Aorta (tissue), 5 donors: ENCODE results near the gene EXOC3L1. TPM values are rescaled to one million over a fixed set of nuclear protein-coding genes. Genes with fewer than 3 reads are reported as not detected.

Experiments used
- ATAC-seq: fragments of 200-7000 bp; cut with Tn5 transposase; one replicate; pipeline ENCODE4 v1.9.1; 2022; ENCODE audit warnings: moderate library complexity; ENCODE audit not compliant: low FRiP score
- DNase-seq, 2 donors: peaks; one replicate each; pipeline ENCODE4 v3.0.0-alpha.2; 2020
- H3K27ac ChIP-seq, 2 donors: one replicate each; pipeline ENCODE4 v1.5.1; 2013; ENCODE audit warnings: low read length in 2 of 2, mild to moderate bottlenecking in 2 of 2, moderate library complexity in 2 of 2, control low read depth in 1 of 2, inconsistent platforms in 1 of 2, low read depth in 1 of 2
- H3K27me3 ChIP-seq, 2 donors: one replicate each; pipeline ENCODE4 v1.6.1; 2013; ENCODE audit warnings: control low read depth in 1 of 2, low read length in 1 of 2, mild to moderate bottlenecking in 1 of 2, moderate library complexity in 1 of 2; ENCODE audit not compliant: insufficient read depth in 2 of 2, control insufficient read depth in 1 of 2
- H3K36me3 ChIP-seq, 2 donors: one replicate each; pipeline ENCODE4 v1.6.1; 2013; ENCODE audit warnings: control low read depth in 1 of 2, low read length in 1 of 2, mild to moderate bottlenecking in 1 of 2; ENCODE audit not compliant: insufficient read depth in 2 of 2, control insufficient read depth in 1 of 2
- H3K4me1 ChIP-seq, 2 donors: one replicate each; pipeline ENCODE4 v1.6.1; 2013; ENCODE audit warnings: low read length in 2 of 2, control low read depth in 1 of 2, mild to moderate bottlenecking in 1 of 2, moderate library complexity in 1 of 2; ENCODE audit not compliant: insufficient read depth in 2 of 2, control insufficient read depth in 1 of 2
- H3K4me3 ChIP-seq, 2 donors: one replicate each; pipeline ENCODE4 v1.5.1; 2013; ENCODE audit warnings: low read length in 2 of 2, control low read depth in 1 of 2, mild to moderate bottlenecking in 1 of 2
- H3K9me3 ChIP-seq: one replicate; pipeline ENCODE4 v1.6.1; 2013; ENCODE audit warnings: mild to moderate bottlenecking, low read length; ENCODE audit not compliant: control insufficient read depth
- WGBS, 2 donors: extraction: QIAGEN DNeasy Blood & Tissue Kit; methylation state at CpG; one replicate each; pipeline ENCODE4 v1.1.7; 2013; 5-methylcytosine and 5-hydroxymethylcytosine counted together
- intact Hi-C, 2 donors: fragments of 100-400 bp; cut with DNase I; formaldehyde crosslinking; loops; one replicate each; pipeline versions ENCODE4 v1.14.2 to v1.15.0; 2022
- polyA plus RNA-seq, 2 donors: library from polyadenylated mRNA; stranded (reverse); fragments of 200-250 nt; gene quantifications; one replicate each; pipeline ENCODE4 v1.2.3, GENCODE V29; 2013
- total RNA-seq, 2 donors: library from RNA; stranded (reverse); fragmentation: NEBNext Ultra II Directional; extraction: Animal tissue kit (Norgen Biotek cat#: 25700); gene quantifications; one replicate each; pipeline ENCODE4 v1.2.1, GENCODE V29; 2021
- donor health status: healthy with polysubstance abuse.
- donor health status: Bipolar disorder and iron deficiency.
- donor health status: DM: no; HTN: no; CAD: no.
- donor health status: DM: no; HTN: no; CAD: no.
- donor health status: DM: yes; HTN: yes; CAD: no.

EXOC3L1 gene
- total and polyA plus RNA-seq, 4 donors, result 0.51 to 4.4 (median 1.5) TPM

DNA sequence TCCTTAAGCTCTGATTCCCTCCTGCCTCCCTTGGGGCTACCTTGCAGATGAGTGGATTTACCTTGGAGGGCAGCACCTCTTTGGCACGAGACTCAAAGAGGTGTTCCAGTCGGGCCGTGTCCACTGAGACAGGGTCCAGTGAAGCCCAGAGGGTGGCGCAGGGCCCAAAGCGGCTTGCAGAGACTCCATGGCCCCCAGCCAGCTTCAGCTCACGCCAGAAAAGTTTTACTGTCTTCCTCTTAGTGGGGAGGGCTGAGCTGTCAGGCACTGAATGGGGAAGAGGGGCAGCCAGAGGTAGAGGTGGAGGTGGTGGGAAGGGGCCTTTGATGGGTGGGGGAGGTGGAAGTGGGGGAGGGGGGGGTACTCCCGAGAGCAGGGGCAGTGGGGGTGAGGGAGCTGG is 43.7 kb upstream of the EXOC3L1 start:
- H3K4me3 ChIP-seq, result no peak overlapping the region
- intact Hi-C loops, result no loop called here
- no peak for DNase-seq
- 60 to 61% methylated on average over 7 of the region's 7 CpGs for WGBS, 2 donors
- no peaks in the 10 kb centered on the region for H3K9me3 ChIP-seq
- no peak overlapping the region for H3K27ac ChIP-seq
- ATAC-seq, result no peak
- H3K4me1 ChIP-seq, result no peaks in the 10 kb centered on the region
- peaks cover 0 to 4% of the 10 kb centered on the region in 2 donors for H3K36me3 ChIP-seq
- H3K27me3 ChIP-seq, result no peaks in the 10 kb centered on the region

- H3K9me3 ChIP-seq, result no peaks in the 10 kb centered on the region
- H3K36me3 ChIP-seq, result peaks cover 0 to 4% of the 10 kb centered on the region in 2 donors
- H3K4me1 ChIP-seq, result no peaks in the 10 kb centered on the region
- H3K27me3 ChIP-seq, result no peaks in the 10 kb centered on the region
- H3K4me3 ChIP-seq, result no peak overlapping the region
- DNase-seq (no peak), ATAC-seq (no peak)
- H3K27ac ChIP-seq, result no peak overlapping the region
- WGBS, 2 donors, result 78 to 84% methylated on average over 12 of the region's 12 CpGs
- intact Hi-C loops, result no loop called here
Observed at GRCh38 chr16:67230809-67231660, 41.1 kb upstream of the EXOC3L1 start.

GRCh38 chr16:67229906-67230808 is 40.2 kb upstream of the EXOC3L1 start:
- no peak overlapping the region for H3K4me3 ChIP-seq
- DNase-seq (no peak), ATAC-seq (no peak)
- no peaks in the 10 kb centered on the region for H3K9me3 ChIP-seq
- H3K4me1 ChIP-seq, result no peaks in the 10 kb centered on the region
- peaks cover 0 to 4% of the 10 kb centered on the region in 2 donors for H3K36me3 ChIP-seq
- H3K27me3 ChIP-seq, result no peaks in the 10 kb centered on the region
- intact Hi-C loops, result loop anchor here in 1 of 2 donors (5.0 kb wide), 1 partner anchor 38 kb away; the partner anchor contains the start of genes E2F4 and EXOC3L1
- H3K27ac ChIP-seq, result no peak overlapping the region
- 89 to 90% methylated on average over 32 of the region's 32 CpGs for WGBS, 2 donors

- Histone ChIP-seq H3K4me3 (no peak overlapping the region), H3K36me3 (peaks cover 0 to 4% of the 10 kb centered on the region in 2 donors), H3K27me3 (no peaks in the 10 kb centered on the region), H3K4me1 (no peaks in the 10 kb centered on the region), H3K9me3 (no peaks in the 10 kb centered on the region), H3K27ac (no peak overlapping the region)
- WGBS, 2 donors, result 85% methylated on average over 9 of the region's 9 CpGs
- intact Hi-C loops, result loop anchor here in 1 of 2 donors (5.0 kb wide), 1 partner anchor 37 kb away; the partner anchor contains the start of genes E2F4 and EXOC3L1
- DNase-seq, result no peak
- ATAC-seq, result no peak
Observed at GRCh38 chr16:67228905-67229304, 39.0 kb upstream of the EXOC3L1 start.

DNA sequence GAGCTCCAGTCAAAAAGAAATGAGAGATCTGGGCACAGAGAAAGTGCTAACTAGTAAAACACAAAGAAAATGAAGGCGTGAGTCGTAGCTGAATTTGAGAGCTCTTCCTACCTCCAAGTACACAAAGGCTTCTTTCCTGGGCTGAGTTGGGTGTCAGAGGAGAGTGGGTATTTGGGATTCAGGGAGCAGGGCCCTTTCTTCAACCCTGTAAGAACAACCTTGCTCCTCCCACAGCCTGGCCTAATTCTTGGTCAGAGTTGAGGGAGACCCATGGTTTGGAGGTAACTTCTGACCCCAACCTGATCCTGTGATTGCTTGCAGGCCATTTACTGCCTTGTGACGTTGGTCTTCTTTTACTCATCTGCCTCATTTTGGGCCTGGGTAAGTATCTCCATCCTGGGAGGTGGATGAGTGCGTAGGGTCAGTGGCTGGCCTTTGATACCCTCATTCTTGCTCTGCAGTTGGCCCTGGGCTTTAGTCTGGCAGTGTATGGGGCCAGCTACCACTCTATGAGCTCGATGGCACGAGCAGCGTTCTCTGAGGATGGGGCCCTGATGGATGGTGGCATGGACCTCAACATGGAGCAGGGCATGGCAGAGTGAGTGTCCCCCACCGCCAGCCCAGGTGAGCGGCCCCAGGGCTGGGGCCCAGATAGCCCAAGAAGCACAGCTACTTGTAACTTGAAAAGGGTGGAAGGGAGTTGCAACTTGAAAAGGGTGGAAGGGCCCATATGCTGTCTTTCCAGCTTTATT is 38.3 kb upstream of the EXOC3L1 start:
- WGBS, 2 donors, result 85 to 89% methylated on average over 9 of the region's 9 CpGs
- Histone ChIP-seq H3K4me1 (no peaks in the 10 kb centered on the region), H3K4me3 (no peak overlapping the region), H3K27ac (no peak overlapping the region), H3K9me3 (no peaks in the 10 kb centered on the region), H3K36me3 (peaks cover 0 to 4% of the 10 kb centered on the region in 2 donors), H3K27me3 (no peaks in the 10 kb centered on the region)
- DNase-seq (no peak), ATAC-seq (no peak)
- intact Hi-C loops, result loop anchor here in 1 of 2 donors (5.0 kb wide), 1 partner anchor 36 kb away; the partner anchor contains the start of genes E2F4 and EXOC3L1

DNA sequence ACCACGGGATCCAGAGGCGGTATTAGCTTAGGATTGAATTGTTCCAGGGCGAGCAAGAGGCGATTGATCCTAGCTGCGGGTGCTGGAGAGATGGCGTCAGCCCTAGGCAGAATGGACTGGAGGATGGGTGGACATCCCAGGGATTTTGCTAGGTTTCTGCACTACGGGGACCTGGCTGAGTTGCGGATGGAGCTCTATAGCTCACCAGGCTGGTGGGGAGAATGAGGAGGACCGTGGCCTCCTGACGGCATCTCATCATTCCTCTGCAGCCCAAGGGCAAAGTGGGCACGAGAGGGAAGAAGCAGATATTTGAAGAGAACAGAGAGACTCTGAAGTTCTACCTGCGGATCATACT is 37.6 kb upstream of the EXOC3L1 start:
- peak overlapping the region; percentile 77 for H3K4me3 ChIP-seq
- 12 to 13% methylated on average over 12 of the region's 12 CpGs for WGBS, 2 donors
- intact Hi-C loops, result loop anchor here in 1 of 2 donors (5.0 kb wide), 1 partner anchor 35 kb away; the partner anchor contains the start of genes E2F4 and EXOC3L1
- H3K27ac ChIP-seq, result no peak overlapping the region
- H3K9me3 ChIP-seq, result no peaks in the 10 kb centered on the region
- DNase-seq (no peak), ATAC-seq (no peak)
- H3K27me3 ChIP-seq, result no peaks in the 10 kb centered on the region
- no peaks in the 10 kb centered on the region for H3K4me1 ChIP-seq
- H3K36me3 ChIP-seq, result peaks cover 0 to 4% of the 10 kb centered on the region in 2 donors

DNA sequence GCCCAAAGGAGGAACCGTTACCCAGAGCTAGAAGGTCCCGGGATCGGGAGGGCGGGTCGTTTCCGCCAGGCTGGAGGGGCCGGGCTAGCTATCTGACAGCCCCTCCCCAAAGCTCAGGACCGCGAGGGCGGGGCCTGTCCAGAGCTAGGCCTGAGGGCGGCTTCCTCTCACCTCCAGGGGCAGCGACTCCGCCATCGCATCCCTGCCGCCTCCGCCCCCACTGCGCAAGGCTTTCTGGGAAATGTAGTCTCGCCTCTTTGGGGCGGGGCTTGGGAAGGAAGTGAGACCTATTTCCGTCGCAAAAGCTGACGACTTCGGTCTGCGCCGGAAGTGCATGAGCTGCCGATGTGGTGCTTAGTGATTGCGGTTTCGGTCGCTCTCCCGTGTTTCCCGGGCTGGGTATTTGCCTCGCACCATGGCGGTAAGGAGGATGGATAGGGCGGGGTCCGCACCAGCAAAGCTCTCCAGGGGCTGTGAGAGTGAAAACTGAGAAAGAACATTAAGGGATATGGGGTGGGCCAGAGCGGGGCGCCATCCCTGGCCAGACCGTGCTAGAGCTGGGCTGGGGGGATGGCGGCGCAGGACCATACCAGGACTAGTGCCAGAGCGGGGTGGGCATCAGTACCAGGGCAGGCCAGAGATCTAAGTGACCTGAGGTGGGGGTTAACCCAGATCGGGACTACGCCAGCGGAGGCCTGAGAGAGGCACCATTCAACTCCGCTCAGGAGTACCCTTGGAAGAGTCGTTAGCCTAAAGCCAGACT is 37.0 kb upstream of the EXOC3L1 start, which contains the start of gene TMEM208:
TSS of gene TMEM208 (plus strand) at position 327 of the 763 bp plus-strand sequence. CDS start at position 416, 89 bp downstream.
- WGBS, 2 donors, result 0% methylated on average over 36 to 46 of the region's 46 CpGs
- peak; percentile 97 for ATAC-seq

More for the DNA sequence above, 37.0 kb upstream of the EXOC3L1 start, which contains the start of gene TMEM208:
- H3K9me3 ChIP-seq, result no peaks in the 10 kb centered on the region
- peak within 1 kb of the TSS in 1 of 2 donors; percentile 48 for H3K27ac ChIP-seq
- intact Hi-C loops, result loop anchor here in 1 of 2 donors (5.0 kb wide), 1 partner anchor 35 kb away; the partner anchor contains the start of genes E2F4 and EXOC3L1
- H3K27me3 ChIP-seq, result no peaks in the 10 kb centered on the region
- H3K36me3 ChIP-seq, result peaks cover 0 to 4% of the 10 kb centered on the region in 2 donors
- peak; percentile 98 to 99 for DNase-seq
- H3K4me1 ChIP-seq, result no peaks in the 10 kb centered on the region
- H3K4me3 ChIP-seq, result peak within 1 kb of the TSS; percentile 77
